Ovary (tissue), 9 donors: Measurements from ENCODE around the gene RSBN1L. TPM values are rescaled to one million over a fixed set of nuclear protein-coding genes. Genes with fewer than 3 reads are reported as not detected.

Experiments
- DNase-seq, 5 donors: peaks; one replicate each; pipeline ENCODE4 v3.0.0-alpha.2; 2019 to 2020
- H3K27ac ChIP-seq, 2 donors: fragments of 200-600 bp; one replicate each; pipeline versions ENCODE4 v1.5.1 to v1.8.0; 2019 to 2022
- H3K27me3 ChIP-seq: fragments of 200-600 bp; one replicate; pipeline ENCODE4 v1.8.0; 2022
- H3K36me3 ChIP-seq: fragments of 200-600 bp; sonication (generic); one replicate; pipeline ENCODE4 v1.5.1; 2019
- H3K4me1 ChIP-seq: one replicate; pipeline ENCODE4 v1.8.1; 2013; ENCODE audit warnings: mild to moderate bottlenecking, moderate library complexity; ENCODE audit not compliant: insufficient read depth
- H3K4me3 ChIP-seq: fragments of 200-600 bp; sonication (generic); one replicate; pipeline ENCODE4 v1.5.1; 2017
- H3K9me3 ChIP-seq, 2 donors: fragments of 200-600 bp in 1 of 2; sonication (generic) in 1 of 2; one replicate each; pipeline versions ENCODE4 v1.5.1 to v1.8.1; 2013 to 2019; ENCODE audit warnings: mild to moderate bottlenecking in 1 of 2, moderate library complexity in 1 of 2
- EP300 ChIP-seq: sonication (generic); formaldehyde crosslinking; IDR thresholded peaks from one replicate; pipeline ENCODE4 v1.6.1; 2017; ENCODE audit warnings: antibody characterized with exemption
- POLR2A ChIP-seq: fragments of 450-650 bp; IDR thresholded peaks from one replicate; pipeline ENCODE4 v1.6.1; 2017; ENCODE audit warnings: antibody characterized with exemption, mild to moderate bottlenecking, moderate library complexity
- WGBS, 3 donors: extraction: QIAGEN DNeasy Blood & Tissue Kit in 1 of 3; methylation state at CpG; one replicate each; pipeline versions ENCODE4 v1.1.5 to v1.1.7; 2013 to 2017; 5-methylcytosine and 5-hydroxymethylcytosine counted together
- intact Hi-C, 4 donors: fragments of 100-400 bp; cut with DNase I; formaldehyde crosslinking; loops; one replicate each; pipeline versions ENCODE4 v1.11.0 to v1.15.1; 2022 to 2023
- polyA plus RNA-seq, 2 donors: library from polyadenylated mRNA; stranded (reverse); fragments of 200-250 nt in 1 of 2; fragments of 350-450 nt in 1 of 2; fragmentation: Illumina TruSeq in 1 of 2; extraction: RNeasy Lipid Tissue Mini Kit (QIAGEN cat#74804) in 1 of 2; gene quantifications; one replicate each; pipeline ENCODE4 v1.2.3, GENCODE V29; 2013 to 2014
- total RNA-seq, 7 donors: library from RNA; depleted of rRNA in 2 of 7; stranded (reverse); fragments of >200 nt in 2 of 7; fragmentation: NEBNext Ultra II Directional in 3 of 7; extraction: Animal tissue kit (Norgen Biotek cat#: 25700) in 3 of 7; gene quantifications; one replicate each; pipeline versions ENCODE4 v1.1.0 to v1.2.4, GENCODE V29; 2016 to 2023
- TF ChIP-seq, protein P1 (sequence below), 3 donors: fragments of 450-650 bp in 2 of 3; fragments of 200-600 bp in 1 of 3; IDR thresholded peaks; one replicate each; pipeline versions ENCODE4 v1.5.1 to v1.8.0; 2016 to 2022; ENCODE audit warnings: antibody characterized with exemption in 3 of 3, mild to moderate bottlenecking in 1 of 3
- donor health status: DM: no; HTN: no; CAD: no; lungs with moderate emphysema.
- donor health status: DM: no; HTN: no; CAD: no.
- donor health status: Bipolar disorder and iron deficiency.
- donor health status: DM: yes; HTN: yes; CAD: no.
- donor health status: DM: no; HTN: no; CAD: no.
- donor health status: DM: yes; HTN: yes; CAD: no.

The RSBN1L gene
- total and polyA plus RNA-seq, 9 donors, result 12.4 to 28.3 (median 24.1) TPM

DNA sequence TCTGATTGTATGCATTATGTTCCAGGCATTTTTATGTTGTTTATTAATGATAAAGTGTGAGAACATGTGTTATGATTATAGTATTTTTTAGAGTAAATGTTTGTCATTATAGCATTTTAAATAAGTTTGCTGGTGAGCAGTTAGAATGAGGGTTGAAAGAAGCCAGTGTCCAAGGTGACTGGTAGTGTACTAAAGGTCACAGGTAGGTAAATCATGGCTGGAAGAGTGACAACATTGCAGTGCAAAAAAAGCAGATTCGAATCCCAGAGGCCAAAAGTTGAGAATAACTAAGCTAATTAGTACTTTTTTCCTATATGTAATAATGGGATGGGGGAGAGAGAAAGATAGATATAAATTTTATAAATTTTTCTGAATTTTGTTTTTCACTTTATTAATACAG, 44.0 kb downstream of the RSBN1L start:
- no peaks in the 10 kb centered on the region for H3K4me1 ChIP-seq
- TF ChIP-seq EP300 (no peak), POLR2A (no peak)
- TF ChIP-seq, protein P1, sequence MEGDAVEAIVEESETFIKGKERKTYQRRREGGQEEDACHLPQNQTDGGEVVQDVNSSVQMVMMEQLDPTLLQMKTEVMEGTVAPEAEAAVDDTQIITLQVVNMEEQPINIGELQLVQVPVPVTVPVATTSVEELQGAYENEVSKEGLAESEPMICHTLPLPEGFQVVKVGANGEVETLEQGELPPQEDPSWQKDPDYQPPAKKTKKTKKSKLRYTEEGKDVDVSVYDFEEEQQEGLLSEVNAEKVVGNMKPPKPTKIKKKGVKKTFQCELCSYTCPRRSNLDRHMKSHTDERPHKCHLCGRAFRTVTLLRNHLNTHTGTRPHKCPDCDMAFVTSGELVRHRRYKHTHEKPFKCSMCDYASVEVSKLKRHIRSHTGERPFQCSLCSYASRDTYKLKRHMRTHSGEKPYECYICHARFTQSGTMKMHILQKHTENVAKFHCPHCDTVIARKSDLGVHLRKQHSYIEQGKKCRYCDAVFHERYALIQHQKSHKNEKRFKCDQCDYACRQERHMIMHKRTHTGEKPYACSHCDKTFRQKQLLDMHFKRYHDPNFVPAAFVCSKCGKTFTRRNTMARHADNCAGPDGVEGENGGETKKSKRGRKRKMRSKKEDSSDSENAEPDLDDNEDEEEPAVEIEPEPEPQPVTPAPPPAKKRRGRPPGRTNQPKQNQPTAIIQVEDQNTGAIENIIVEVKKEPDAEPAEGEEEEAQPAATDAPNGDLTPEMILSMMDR (IDR thresholded peaks at IDR 0.05), result no peak
- no peaks in the 10 kb centered on the region for H3K9me3 ChIP-seq
- no peaks in the 10 kb centered on the region for H3K27me3 ChIP-seq
- H3K4me3 ChIP-seq, result no peak overlapping the region
- 45 to 61% (median 47%) methylated on average over 1 of the region's 1 CpG for WGBS, 3 donors
- DNase-seq, result no peak
- no peak overlapping the region for H3K27ac ChIP-seq
- no peaks in the 10 kb centered on the region for H3K36me3 ChIP-seq
- intact Hi-C loops, result no loop called here

DNA sequence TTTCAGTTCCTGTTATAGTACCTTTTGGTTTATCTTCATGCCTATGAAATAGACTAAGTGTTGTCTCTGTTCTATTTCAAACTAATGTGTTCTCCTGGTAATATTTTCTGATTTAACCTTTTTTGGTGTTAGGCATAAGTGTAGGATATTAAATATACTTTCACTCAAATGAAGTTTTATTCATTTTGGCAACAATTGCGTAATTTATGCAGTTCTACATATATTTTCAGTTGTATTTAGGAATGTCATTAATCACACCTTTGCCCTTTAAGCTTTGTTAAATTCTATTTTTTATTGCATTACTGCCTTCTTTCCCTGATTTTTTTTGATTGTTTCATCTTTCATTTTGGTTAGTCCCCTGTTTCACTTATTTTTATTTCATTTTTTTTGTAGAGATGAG, 47.3 kb downstream of the RSBN1L start:
- H3K36me3 ChIP-seq, result no peaks in the 10 kb centered on the region
- intact Hi-C loops, result no loop called here
- no peak for DNase-seq
- no peaks in the 10 kb centered on the region for H3K27me3 ChIP-seq
- H3K9me3 ChIP-seq, result no peaks in the 10 kb centered on the region
- H3K4me1 ChIP-seq, result no peaks in the 10 kb centered on the region
- no peak for TF ChIP-seq EP300
- TF ChIP-seq, protein P1 (IDR thresholded peaks at IDR 0.05), result no peak
- no peak for TF ChIP-seq POLR2A
- WGBS, 3 donors, result 95 to 97% (median 96%) methylated on average over 1 of the region's 1 CpG
- no peak overlapping the region for H3K27ac ChIP-seq
- H3K4me3 ChIP-seq, result no peak overlapping the region

DNA sequence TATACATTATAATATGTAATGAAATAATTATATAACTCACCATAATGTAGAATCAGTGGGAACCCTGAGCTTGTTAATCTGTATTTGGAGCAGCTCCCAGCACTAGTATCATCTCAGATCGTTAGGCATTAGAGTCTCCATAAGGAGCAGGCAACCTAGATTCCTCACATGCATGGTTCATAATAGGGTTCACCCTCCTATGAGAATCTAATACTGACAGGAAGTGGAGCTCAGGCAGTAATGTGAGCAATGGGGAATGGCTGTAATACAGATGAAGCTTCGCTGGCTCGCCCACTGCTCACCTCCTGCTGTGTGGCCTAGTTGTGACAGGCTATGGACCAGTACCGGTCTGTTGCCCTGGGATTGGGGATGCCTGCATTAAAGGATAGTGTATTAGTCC, 49.5 kb downstream of the RSBN1L start:
- intact Hi-C loops, result no loop called here
- 89 to 95% (median 92%) methylated on average over 4 of the region's 4 CpGs for WGBS, 3 donors
- H3K4me3 ChIP-seq, result no peak overlapping the region
- TF ChIP-seq, protein P1 (IDR thresholded peaks at IDR 0.05), result no peak
- TF ChIP-seq EP300 (no peak), POLR2A (no peak)
- H3K9me3 ChIP-seq, result no peaks in the 10 kb centered on the region
- no peaks in the 10 kb centered on the region for H3K27me3 ChIP-seq
- no peak for DNase-seq
- H3K4me1 ChIP-seq, result no peaks in the 10 kb centered on the region
- H3K36me3 ChIP-seq, result no peaks in the 10 kb centered on the region
- H3K27ac ChIP-seq, result no peak overlapping the region

DNA sequence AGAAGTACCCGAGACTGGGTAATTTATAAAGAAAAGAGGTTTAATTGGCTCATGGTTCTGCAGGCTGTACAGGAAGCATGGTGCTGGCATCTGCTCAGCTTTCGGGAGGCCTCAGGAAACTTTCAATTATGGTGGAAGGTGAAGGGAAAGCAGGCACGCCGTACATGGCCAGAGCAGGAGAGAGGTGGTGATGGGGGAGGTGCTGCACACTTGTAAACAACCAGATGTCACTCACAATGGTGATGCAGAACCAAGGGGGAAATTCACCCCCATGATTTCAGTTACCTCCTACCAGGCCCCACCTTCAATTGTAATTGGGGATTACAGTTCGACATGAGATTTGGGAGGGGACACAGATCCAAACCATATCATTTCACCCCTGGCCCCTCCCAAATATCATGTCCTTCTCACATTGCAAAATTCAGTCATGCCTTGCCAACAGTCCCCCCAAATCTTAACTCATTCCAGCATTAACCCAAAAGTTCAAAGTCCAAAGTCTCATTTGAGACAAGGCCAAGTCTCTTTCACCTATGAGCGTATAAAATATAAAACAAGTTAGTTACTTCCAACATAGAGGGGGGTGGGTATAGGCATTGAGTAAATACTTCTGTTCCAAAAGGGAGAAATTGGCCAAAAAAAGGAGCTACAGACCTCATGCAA, 50.0 kb downstream of the RSBN1L start:
- no peak for DNase-seq
- WGBS, 3 donors, result 94 to 97% (median 95%) methylated on average over 6 of the region's 6 CpGs
- Histone ChIP-seq H3K27ac (no peak overlapping the region), H3K4me3 (no peak overlapping the region), H3K9me3 (no peaks in the 10 kb centered on the region), H3K27me3 (no peaks in the 10 kb centered on the region), H3K4me1 (no peaks in the 10 kb centered on the region), H3K36me3 (no peaks in the 10 kb centered on the region)
- intact Hi-C loops, result no loop called here
- TF ChIP-seq EP300, result no peak
- TF ChIP-seq, protein P1 (IDR thresholded peaks at IDR 0.05), result no peak
- no peak for TF ChIP-seq POLR2A
